ENCODE data around the gene MOCS3.

Gene MOCS3

DNA sequence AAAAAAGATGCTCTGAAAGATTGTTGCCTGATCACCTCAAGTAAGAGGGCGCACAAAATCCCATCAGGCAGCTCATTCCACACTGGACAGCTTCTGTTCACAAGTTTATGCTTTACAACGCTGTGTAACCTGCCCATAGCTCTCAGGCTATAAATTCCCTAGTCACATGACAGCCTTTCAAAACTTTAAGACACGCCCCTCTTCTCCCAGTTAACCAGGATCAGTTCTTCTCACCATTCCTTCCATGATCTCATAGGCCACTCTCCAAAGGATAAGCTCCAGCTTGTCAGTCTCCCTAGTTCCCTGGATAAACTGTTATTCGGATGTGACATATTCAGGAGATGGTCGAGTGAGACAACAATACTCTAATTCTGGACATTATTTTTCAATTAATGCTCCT is 42.4 kb upstream of the MOCS3 start:
- peaks cover 86% of the 10 kb centered on the region for H3K36me3 ChIP-seq (ENCODE audit: insufficient read depth, low read length)
- H3K9me3 ChIP-seq (ENCODE audit: insufficient read depth, low read length, severe bottlenecking), result no peaks in the 10 kb centered on the region
- TF ChIP-seq EZH2 (IDR thresholded peaks at IDR 0.05; ENCODE audit: borderline replicate concordance, low read depth, low read length, severe bottlenecking), result no peak
- TF ChIP-seq, protein P1, sequence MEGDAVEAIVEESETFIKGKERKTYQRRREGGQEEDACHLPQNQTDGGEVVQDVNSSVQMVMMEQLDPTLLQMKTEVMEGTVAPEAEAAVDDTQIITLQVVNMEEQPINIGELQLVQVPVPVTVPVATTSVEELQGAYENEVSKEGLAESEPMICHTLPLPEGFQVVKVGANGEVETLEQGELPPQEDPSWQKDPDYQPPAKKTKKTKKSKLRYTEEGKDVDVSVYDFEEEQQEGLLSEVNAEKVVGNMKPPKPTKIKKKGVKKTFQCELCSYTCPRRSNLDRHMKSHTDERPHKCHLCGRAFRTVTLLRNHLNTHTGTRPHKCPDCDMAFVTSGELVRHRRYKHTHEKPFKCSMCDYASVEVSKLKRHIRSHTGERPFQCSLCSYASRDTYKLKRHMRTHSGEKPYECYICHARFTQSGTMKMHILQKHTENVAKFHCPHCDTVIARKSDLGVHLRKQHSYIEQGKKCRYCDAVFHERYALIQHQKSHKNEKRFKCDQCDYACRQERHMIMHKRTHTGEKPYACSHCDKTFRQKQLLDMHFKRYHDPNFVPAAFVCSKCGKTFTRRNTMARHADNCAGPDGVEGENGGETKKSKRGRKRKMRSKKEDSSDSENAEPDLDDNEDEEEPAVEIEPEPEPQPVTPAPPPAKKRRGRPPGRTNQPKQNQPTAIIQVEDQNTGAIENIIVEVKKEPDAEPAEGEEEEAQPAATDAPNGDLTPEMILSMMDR (IDR thresholded peaks at IDR 0.05; ENCODE audit: borderline replicate concordance, extremely low read depth, low read length, poor library complexity, severe bottlenecking), result no peak
- H3K4me3 ChIP-seq (ENCODE audit: low read depth in 1 of 2, low read length in 2 of 2), result no peak overlapping the region
- H4K20me1 ChIP-seq (ENCODE audit: insufficient read depth, low read length), result peaks cover 96% of the 10 kb centered on the region
- ATAC-seq (ENCODE audit: insufficient read depth, low read depth) (no peak), DNase-seq (no peak)
- peaks cover 4% of the 10 kb centered on the region; the same call in 1 of the 2 replicates for H3K4me1 ChIP-seq (ENCODE audit: insufficient read depth, low read length)
- H3K27me3 ChIP-seq (ENCODE audit: insufficient read depth, low read length, poor library complexity), result no peaks in the 10 kb centered on the region
- H3K79me2 ChIP-seq (ENCODE audit: insufficient read depth, low read length), result peaks cover 100% of the 10 kb centered on the region
- no peak overlapping the region for H3K27ac ChIP-seq (ENCODE audit: low read length)
- no peak overlapping the region for H2AFZ ChIP-seq (ENCODE audit: low read depth, low read length)
- no peak overlapping the region for H3K4me2 ChIP-seq (ENCODE audit: insufficient read depth, low read length)
- no peak overlapping the region for H3K9ac ChIP-seq (ENCODE audit: low read depth, low read length)

DNA sequence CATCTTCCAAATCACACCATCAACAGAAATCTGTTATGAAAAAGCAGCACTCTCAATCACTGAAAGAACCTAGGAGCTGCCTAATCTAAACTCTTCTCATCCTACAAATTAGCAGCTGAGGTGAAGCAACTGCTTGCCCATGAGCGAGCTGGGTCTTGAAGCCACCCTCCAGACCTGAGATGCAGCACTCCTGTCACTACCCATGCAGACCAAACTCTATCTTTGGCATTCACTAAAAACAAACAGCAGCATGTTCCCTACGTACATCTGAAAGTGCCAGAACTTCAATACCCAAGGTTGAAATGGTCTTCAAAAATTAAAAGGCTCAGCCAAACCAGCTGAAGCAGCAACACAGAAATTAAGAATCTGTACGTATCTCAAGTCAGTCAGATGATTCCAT is 41.7 kb upstream of the MOCS3 start:
- DNase-seq (no peak), ATAC-seq (ENCODE audit: insufficient read depth, low read depth) (no peak)
- Histone ChIP-seq H3K79me2 (ENCODE audit: insufficient read depth, low read length) (peaks cover 100% of the 10 kb centered on the region), H3K9me3 (ENCODE audit: insufficient read depth, low read length, severe bottlenecking) (no peaks in the 10 kb centered on the region), H3K9ac (ENCODE audit: low read depth, low read length) (no peak overlapping the region), H2AFZ (ENCODE audit: low read depth, low read length) (no peak overlapping the region), H3K4me3 (ENCODE audit: low read depth in 1 of 2, low read length in 2 of 2) (no peak overlapping the region), H3K4me1 (ENCODE audit: insufficient read depth, low read length) (peaks cover 4% of the 10 kb centered on the region; the same call in 1 of the 2 replicates), H4K20me1 (ENCODE audit: insufficient read depth, low read length) (peaks cover 96% of the 10 kb centered on the region), H3K27me3 (ENCODE audit: insufficient read depth, low read length, poor library complexity) (no peaks in the 10 kb centered on the region), H3K4me2 (ENCODE audit: insufficient read depth, low read length) (no peak overlapping the region), H3K36me3 (ENCODE audit: insufficient read depth, low read length) (peaks cover 81% of the 10 kb centered on the region), H3K27ac (ENCODE audit: low read length) (no peak overlapping the region)
- TF ChIP-seq, protein P1 (IDR thresholded peaks at IDR 0.05; ENCODE audit: borderline replicate concordance, extremely low read depth, low read length, poor library complexity, severe bottlenecking), result no peak

DNA sequence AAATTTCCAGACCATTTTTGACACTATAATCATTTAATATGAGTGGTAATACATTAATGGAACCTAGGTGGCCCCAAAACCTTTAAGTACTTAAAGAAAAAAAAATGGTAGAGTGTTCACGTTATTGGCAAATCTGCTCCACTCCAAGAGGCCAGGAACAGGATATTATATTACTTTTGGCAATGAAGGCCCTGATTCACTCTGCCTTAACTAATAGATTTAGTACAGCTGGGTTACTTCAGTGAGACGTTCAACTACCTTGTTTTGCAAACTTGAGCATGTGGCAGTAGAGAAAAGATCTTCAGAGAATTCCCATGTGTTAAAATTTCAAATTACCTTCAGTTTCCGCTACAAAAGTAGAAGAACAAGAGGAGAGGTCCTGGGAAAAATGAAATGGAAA is 40.2 kb upstream of the MOCS3 start:
- ATAC-seq (ENCODE audit: insufficient read depth, low read depth) (no peak), DNase-seq (no peak)
- TF ChIP-seq, protein P1 (IDR thresholded peaks at IDR 0.05; ENCODE audit: borderline replicate concordance, extremely low read depth, low read length, poor library complexity, severe bottlenecking), result no peak
- no peak for TF ChIP-seq EZH2 (IDR thresholded peaks at IDR 0.05; ENCODE audit: borderline replicate concordance, low read depth, low read length, severe bottlenecking)
- H3K4me2 ChIP-seq (ENCODE audit: insufficient read depth, low read length), result no peak overlapping the region
- no peak overlapping the region for H3K4me3 ChIP-seq (ENCODE audit: low read depth in 1 of 2, low read length in 2 of 2)
- H3K9me3 ChIP-seq (ENCODE audit: insufficient read depth, low read length, severe bottlenecking), result no peaks in the 10 kb centered on the region
- H3K4me1 ChIP-seq (ENCODE audit: insufficient read depth, low read length), result peaks cover 7% of the 10 kb centered on the region; the same call in 1 of the 2 replicates
- no peak overlapping the region for H3K9ac ChIP-seq (ENCODE audit: low read depth, low read length)
- H3K27me3 ChIP-seq (ENCODE audit: insufficient read depth, low read length, poor library complexity), result no peaks in the 10 kb centered on the region
- peaks cover 97% of the 10 kb centered on the region for H4K20me1 ChIP-seq (ENCODE audit: insufficient read depth, low read length)
- H3K27ac ChIP-seq (ENCODE audit: low read length), result no peak overlapping the region
- peaks cover 100% of the 10 kb centered on the region for H3K79me2 ChIP-seq (ENCODE audit: insufficient read depth, low read length)
- peaks cover 83% of the 10 kb centered on the region for H3K36me3 ChIP-seq (ENCODE audit: insufficient read depth, low read length)
- H2AFZ ChIP-seq (ENCODE audit: low read depth, low read length), result no peak overlapping the region

DNA sequence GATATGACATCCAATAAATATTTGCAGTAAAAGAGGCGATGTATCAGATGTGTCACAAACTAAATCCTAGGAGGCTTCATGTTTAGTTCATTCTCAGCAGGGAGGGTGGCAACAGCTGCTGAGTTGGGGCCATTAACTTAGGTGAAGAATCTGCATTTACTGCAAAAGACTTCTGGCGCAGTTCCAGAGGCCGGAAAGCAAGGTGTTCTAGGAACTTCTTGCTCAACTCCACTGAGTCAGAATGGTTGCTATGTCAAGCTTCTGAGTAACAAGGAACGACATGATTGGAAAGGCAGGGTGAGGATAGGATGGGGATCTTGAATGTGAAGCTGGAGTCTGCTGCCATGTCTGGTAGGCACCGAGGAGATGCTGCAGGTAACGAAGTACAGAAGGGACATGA is 39.1 kb upstream of the MOCS3 start:
- Histone ChIP-seq H3K27ac (ENCODE audit: low read length) (no peak overlapping the region), H3K9me3 (ENCODE audit: insufficient read depth, low read length, severe bottlenecking) (no peaks in the 10 kb centered on the region), H3K4me1 (ENCODE audit: insufficient read depth, low read length) (peaks cover 7% of the 10 kb centered on the region), H3K9ac (ENCODE audit: low read depth, low read length) (no peak overlapping the region), H4K20me1 (ENCODE audit: insufficient read depth, low read length) (peaks cover 97% of the 10 kb centered on the region), H3K4me2 (ENCODE audit: insufficient read depth, low read length) (no peak overlapping the region), H2AFZ (ENCODE audit: low read depth, low read length) (no peak overlapping the region), H3K27me3 (ENCODE audit: insufficient read depth, low read length, poor library complexity) (no peaks in the 10 kb centered on the region), H3K36me3 (ENCODE audit: insufficient read depth, low read length) (peaks cover 83% of the 10 kb centered on the region), H3K4me3 (ENCODE audit: low read depth in 1 of 2, low read length in 2 of 2) (no peak overlapping the region), H3K79me2 (ENCODE audit: insufficient read depth, low read length) (peaks cover 100% of the 10 kb centered on the region)
- DNase-seq (no peak), ATAC-seq (ENCODE audit: insufficient read depth, low read depth) (no peak)
- TF ChIP-seq, protein P1 (IDR thresholded peaks at IDR 0.05; ENCODE audit: borderline replicate concordance, extremely low read depth, low read length, poor library complexity, severe bottlenecking), result no peak
- no peak for TF ChIP-seq EZH2 (IDR thresholded peaks at IDR 0.05; ENCODE audit: borderline replicate concordance, low read depth, low read length, severe bottlenecking)

All from DND-41 (cell line).